Osteocyte (in vitro differentiated cells): ENCODE data around the gene TBC1D16. TPM values are rescaled to one million over a fixed set of nuclear protein-coding genes. Genes with fewer than 3 reads are reported as not detected.

Experiments
- DNase-seq: peaks from one replicate; pipeline ENCODE4 v3.0.0; 2021; ENCODE audit warnings: mixed read lengths; ENCODE audit not compliant: unreplicated experiment; ENCODE audit errors: extremely low spot score
- H3K27ac Mint-ChIP-seq: one replicate; pipeline ENCODE4 v1.8.0; 2021; ENCODE audit warnings: mild to moderate bottlenecking, mixed read lengths; ENCODE audit not compliant: unreplicated experiment
- H3K27me3 Mint-ChIP-seq: one replicate; pipeline ENCODE4 v1.8.0; 2021; ENCODE audit warnings: mixed read lengths; ENCODE audit not compliant: unreplicated experiment
- H3K36me3 Mint-ChIP-seq: one replicate; pipeline ENCODE4 v1.8.0; 2021; ENCODE audit warnings: mixed read lengths; ENCODE audit not compliant: unreplicated experiment
- H3K4me1 Mint-ChIP-seq: one replicate; pipeline ENCODE4 v1.8.0; 2021; ENCODE audit warnings: mixed read lengths; ENCODE audit not compliant: unreplicated experiment
- H3K4me3 Mint-ChIP-seq: one replicate; pipeline ENCODE4 v1.8.0; 2021; ENCODE audit warnings: mild to moderate bottlenecking, moderate library complexity, mixed read lengths; ENCODE audit not compliant: unreplicated experiment
- H3K9me3 Mint-ChIP-seq: one replicate; pipeline ENCODE4 v1.8.0; 2021; ENCODE audit warnings: mixed read lengths; ENCODE audit not compliant: unreplicated experiment
- total RNA-seq: library from RNA; stranded (reverse); gene quantifications from 2 replicates; pipeline ENCODE4 v1.2.1, GENCODE V29; 2021
- TF ChIP-seq, protein P1 (sequence below): fragments of 200-600 bp; sonication (generic); IDR thresholded peaks from 2 replicates; pipeline ENCODE4 v1.5.0; 2021; ENCODE audit warnings: antibody characterized with exemption, mild to moderate bottlenecking, moderate library complexity

Gene TBC1D16
- total RNA-seq, 1 donor from 2014 or later, result 45.9 TPM

DNA sequence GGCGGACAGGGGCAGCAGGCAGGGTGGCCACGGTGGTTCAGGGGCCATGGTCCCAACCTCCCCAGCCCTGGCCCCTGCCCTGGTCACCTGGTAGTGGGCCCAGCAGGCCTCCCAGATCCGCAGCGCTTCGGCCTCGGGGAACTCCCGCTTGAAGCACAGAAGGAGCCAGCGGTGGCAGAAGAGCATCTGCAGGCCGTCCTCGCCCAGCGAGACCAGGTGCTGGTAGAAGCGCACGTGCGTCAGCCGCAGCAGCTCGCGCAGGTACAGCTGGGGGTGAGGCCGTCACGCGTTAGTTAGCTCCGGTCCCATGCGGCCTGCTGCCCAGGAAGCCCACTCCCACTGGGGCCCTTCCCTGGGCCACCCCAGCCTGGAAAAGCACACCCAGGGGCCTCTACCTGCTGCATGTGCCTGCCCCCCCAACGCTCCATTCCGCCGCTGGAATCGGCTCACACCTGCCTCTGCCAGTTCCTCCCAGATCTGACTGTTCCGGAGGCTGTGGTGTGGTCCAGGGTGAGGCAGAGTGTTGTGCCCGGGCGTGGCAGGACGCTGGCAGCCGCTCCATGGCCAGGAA is 90.8 kb downstream of the TBC1D16 start:
- no peaks in the 10 kb centered on the region for H3K9me3 Mint-ChIP-seq
- no peak overlapping the region for H3K4me3 Mint-ChIP-seq
- H3K4me1 Mint-ChIP-seq, result no peaks in the 10 kb centered on the region
- TF ChIP-seq, protein P1, sequence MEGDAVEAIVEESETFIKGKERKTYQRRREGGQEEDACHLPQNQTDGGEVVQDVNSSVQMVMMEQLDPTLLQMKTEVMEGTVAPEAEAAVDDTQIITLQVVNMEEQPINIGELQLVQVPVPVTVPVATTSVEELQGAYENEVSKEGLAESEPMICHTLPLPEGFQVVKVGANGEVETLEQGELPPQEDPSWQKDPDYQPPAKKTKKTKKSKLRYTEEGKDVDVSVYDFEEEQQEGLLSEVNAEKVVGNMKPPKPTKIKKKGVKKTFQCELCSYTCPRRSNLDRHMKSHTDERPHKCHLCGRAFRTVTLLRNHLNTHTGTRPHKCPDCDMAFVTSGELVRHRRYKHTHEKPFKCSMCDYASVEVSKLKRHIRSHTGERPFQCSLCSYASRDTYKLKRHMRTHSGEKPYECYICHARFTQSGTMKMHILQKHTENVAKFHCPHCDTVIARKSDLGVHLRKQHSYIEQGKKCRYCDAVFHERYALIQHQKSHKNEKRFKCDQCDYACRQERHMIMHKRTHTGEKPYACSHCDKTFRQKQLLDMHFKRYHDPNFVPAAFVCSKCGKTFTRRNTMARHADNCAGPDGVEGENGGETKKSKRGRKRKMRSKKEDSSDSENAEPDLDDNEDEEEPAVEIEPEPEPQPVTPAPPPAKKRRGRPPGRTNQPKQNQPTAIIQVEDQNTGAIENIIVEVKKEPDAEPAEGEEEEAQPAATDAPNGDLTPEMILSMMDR, result no peak
- H3K36me3 Mint-ChIP-seq, result peaks cover 30% of the 10 kb centered on the region
- H3K27ac Mint-ChIP-seq, result no peak overlapping the region
- H3K27me3 Mint-ChIP-seq, result no peaks in the 10 kb centered on the region
- DNase-seq, result no peak

GRCh38 chr17:79944251-79944812 is 91.3 kb downstream of the TBC1D16 start:
- Mint-ChIP-seq H3K27ac (no peak overlapping the region), H3K36me3 (peaks cover 30% of the 10 kb centered on the region), H3K27me3 (no peaks in the 10 kb centered on the region), H3K4me3 (no peak overlapping the region), H3K9me3 (no peaks in the 10 kb centered on the region), H3K4me1 (no peaks in the 10 kb centered on the region)
- no peak for DNase-seq
- TF ChIP-seq, protein P1, result no peak

GRCh38 chr17:79943347-79944241 is 92.1 kb downstream of the TBC1D16 start:
- Mint-ChIP-seq H3K36me3 (peaks cover 30% of the 10 kb centered on the region), H3K27me3 (no peaks in the 10 kb centered on the region), H3K27ac (no peak overlapping the region), H3K9me3 (no peaks in the 10 kb centered on the region), H3K4me3 (no peak overlapping the region), H3K4me1 (peaks cover 2% of the 10 kb centered on the region)
- no peak for DNase-seq
- TF ChIP-seq, protein P1, result no peak

DNA sequence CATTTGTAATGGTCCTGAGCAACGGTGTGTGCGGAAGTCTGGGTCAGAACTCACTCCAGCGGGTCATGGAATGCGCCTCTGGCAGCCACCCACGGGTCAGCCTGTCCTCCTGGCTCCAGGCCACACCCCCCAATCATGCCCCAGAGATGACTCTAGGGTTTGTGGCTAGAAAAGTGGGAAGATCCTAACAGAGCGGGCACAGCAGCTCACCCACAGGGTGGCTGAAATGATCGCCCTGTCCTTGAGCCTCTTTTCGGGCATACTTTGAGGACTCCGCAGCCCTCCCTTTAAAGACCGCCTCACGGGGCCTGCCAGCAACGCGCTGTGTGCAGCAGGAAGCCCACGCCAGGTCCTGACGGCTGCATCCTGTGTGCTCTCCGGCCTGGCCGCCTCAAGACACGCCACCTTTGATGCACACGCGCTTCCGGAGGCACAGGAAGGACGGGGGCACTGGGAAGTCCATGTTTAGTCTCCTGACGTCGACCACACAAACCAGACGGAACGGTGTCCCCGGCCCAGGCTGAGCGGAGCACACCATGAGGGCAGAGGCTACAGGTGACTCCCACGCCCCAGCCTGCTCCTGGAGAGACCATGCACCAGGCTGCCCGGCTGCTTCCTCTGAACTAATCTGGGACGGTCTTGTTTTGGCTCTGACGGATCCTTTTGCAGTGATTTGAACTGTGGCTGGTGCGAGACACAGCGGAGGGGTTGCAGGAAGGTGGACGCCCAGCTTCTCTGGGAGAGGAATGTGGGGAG is 92.9 kb downstream of the TBC1D16 start:
- Mint-ChIP-seq H3K27ac (no peak overlapping the region), H3K4me1 (peaks cover 3% of the 10 kb centered on the region), H3K36me3 (peaks cover 30% of the 10 kb centered on the region), H3K9me3 (no peaks in the 10 kb centered on the region), H3K27me3 (no peaks in the 10 kb centered on the region), H3K4me3 (no peak overlapping the region)
- DNase-seq, result no peak
- TF ChIP-seq, protein P1, result no peak
